GM12892 (cell line): ENCODE results near the gene FERMT1.
"Not testable (repeated sequence)": the region's sequence is repeated elsewhere in the genome, so short reads cannot be mapped to it uniquely, and the experiment has no call there.

Source experiments
- DNase-seq: peaks from one replicate; pipeline ENCODE4 v3.0.0; 2011; ENCODE audit not compliant: insufficient read length
- FAIRE-seq: peaks from 2 replicates; lab custom pipeline; 2011; peaks lifted over from hg19 to GRCh38; lab: Jason Lieb, UNC
- POLR2A ChIP-seq: IDR thresholded peaks from 2 replicates; pipeline ENCODE4 v1.6.1; 2011; ENCODE audit warnings: low read depth, low read length, control low read depth
- POLR2AphosphoS5 ChIP-seq: IDR thresholded peaks from 2 replicates; pipeline ENCODE4 v1.6.1; 2011; ENCODE audit warnings: low read depth, low read length, control low read depth
- TAF1 ChIP-seq: IDR thresholded peaks from 2 replicates; pipeline ENCODE4 v1.6.1; 2011; ENCODE audit warnings: low read depth, mild to moderate bottlenecking, control low read depth, low read length, borderline replicate concordance

The FERMT1 gene

DNA sequence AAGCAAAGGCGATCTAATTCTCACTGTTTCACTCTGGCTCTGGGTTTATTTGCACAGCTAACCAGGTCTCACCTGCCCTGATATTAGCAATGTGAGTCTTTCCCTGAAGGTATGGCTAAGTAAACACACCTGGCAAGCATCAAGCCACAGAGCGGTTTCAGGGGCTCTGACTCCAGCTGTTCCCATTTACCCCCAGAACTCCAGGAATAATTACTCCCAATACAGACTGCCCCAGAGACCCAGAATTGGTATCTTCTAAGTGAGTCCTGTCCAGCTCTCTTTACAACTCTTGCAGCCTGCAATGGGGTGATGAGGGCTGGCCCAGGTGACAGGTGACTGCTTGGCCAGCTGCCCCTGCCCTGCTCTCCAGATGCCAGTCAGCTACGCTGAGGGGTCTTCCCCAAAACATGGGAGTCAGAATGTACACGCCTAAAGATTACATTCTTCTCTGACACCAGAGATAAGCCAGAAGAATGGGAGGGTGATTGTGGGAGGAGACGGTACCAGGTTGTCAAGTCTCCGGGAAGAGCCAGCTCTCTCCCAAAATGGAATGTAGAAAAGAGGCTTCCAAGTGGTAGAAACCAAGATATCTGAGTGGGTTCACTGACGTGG is 64.0 kb downstream of the FERMT1 start:
- DNase-seq: no peak

DNA sequence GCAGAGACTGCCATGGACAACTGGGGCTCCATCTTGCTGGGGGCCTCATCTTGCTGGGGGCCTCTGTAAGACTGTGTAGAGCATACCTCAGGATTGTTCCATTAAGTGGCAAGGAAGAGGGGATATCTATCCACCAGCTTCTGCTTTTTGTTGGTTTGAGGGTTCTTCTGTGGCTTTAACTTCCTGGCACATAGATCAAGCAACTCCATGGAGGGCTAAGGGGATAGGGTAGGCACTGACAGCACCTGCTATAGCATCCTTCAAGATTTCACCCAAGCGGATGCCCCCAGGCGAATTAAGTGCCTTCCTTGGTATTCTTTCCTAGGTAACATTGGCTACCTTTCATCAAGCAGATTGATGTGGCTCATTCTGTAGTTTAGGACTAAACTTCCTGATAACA is 65.1 kb downstream of the FERMT1 start:
- FAIRE-seq (no peak), DNase-seq (no peak)
- TF ChIP-seq TAF1: no peak
- no peak for TF ChIP-seq POLR2A
- TF ChIP-seq POLR2AphosphoS5: no peak

More for the DNA sequence above, 64.0 kb downstream of the FERMT1 start:
- FAIRE-seq: no peak
- TF ChIP-seq POLR2AphosphoS5 (no peak), TAF1 (no peak), POLR2A (no peak)

- FAIRE-seq (no peak), DNase-seq (no peak)
- TF ChIP-seq POLR2AphosphoS5 (no peak), TAF1 (no peak), POLR2A (no peak)
Observed at GRCh38 chr20:6057139-6057538, 65.7 kb downstream of the FERMT1 start.

DNA sequence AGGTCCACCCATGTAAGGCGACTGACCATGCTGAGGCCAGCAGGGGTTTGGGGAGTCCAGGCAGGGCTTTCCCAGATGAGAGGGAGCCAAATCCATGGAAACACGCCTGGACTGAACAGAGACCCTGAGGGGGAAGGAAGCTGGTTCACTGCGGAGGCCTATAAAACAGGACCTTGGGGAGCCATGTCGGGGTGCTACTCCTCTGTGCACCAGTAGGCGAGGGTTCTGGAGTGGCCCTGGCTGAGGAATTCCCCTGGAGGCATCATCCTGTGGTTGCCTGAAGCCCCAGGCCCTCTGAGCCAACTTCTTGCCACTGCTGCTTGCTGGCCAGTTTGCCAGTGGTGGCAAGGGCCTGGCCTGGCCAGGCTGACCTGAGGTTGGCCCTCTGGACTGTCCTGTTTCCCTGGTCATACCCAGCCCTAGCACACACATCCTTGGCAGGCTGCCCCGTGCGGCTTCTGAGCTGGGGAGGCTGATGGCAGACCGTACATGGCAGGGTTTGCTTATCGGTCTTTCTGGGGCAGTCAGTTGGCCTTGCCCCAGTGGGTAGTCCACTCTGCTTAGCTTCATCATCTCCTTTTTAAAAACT is 66.8 kb downstream of the FERMT1 start:
- FAIRE-seq: no peak
- TF ChIP-seq POLR2AphosphoS5 (no peak), TAF1 (no peak), POLR2A (no peak)
- no peak for DNase-seq

GRCh38 chr20:6055161-6055783 is 67.6 kb downstream of the FERMT1 start:
- FAIRE-seq (no peak), DNase-seq (no peak)
- TF ChIP-seq POLR2A (no peak), POLR2AphosphoS5 (no peak), TAF1 (no peak)

- not testable (repeated sequence) for FAIRE-seq, DNase-seq
Observed at GRCh38 chr20:6054689-6055051, 68.2 kb downstream of the FERMT1 start.

GRCh38 chr20:6053776-6054688 is 68.8 kb downstream of the FERMT1 start, which contains the start of gene LRRN4:
TSS of gene LRRN4 (minus strand) at chr20:6054060. CDS start at chr20:6052799, 1,261 bp downstream.
- DNase-seq (no peak), FAIRE-seq (no peak)
- no peak for TF ChIP-seq TAF1
- TF ChIP-seq POLR2A: no peak
- TF ChIP-seq POLR2AphosphoS5: no peak

GRCh38 chr20:6053064-6053775 is 69.6 kb downstream of the FERMT1 start:
- TF ChIP-seq TAF1 (no peak), POLR2A (no peak), POLR2AphosphoS5 (no peak)
- DNase-seq (no peak), FAIRE-seq (no peak)

- TF ChIP-seq TAF1 (no peak), POLR2AphosphoS5 (no peak), POLR2A (no peak)
- FAIRE-seq (no peak), DNase-seq (no peak)
Observed at GRCh38 chr20:6051505-6051904, 71.3 kb downstream of the FERMT1 start.

DNA sequence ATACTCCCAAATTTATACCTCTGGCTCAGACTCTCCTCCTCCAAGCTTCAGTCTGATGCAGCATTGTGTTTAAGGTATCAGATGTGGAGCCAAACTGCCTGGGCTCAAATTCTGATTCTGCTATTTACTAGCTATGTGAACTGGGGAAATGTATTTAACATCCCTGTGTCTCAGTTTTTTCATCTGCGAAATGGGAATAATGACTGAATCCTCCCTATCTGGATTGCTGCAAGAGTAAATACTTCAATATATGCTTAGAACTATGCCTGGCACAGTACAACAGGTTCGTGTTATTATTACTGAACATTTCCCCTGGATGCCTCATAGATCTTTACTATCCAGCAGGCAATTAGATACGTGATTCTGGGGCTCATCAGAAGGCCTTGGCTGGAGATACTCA is 74.4 kb downstream of the FERMT1 start:
- FAIRE-seq: no peak
- no peak for TF ChIP-seq POLR2A
- TF ChIP-seq TAF1: no peak
- TF ChIP-seq POLR2AphosphoS5: no peak

DNA sequence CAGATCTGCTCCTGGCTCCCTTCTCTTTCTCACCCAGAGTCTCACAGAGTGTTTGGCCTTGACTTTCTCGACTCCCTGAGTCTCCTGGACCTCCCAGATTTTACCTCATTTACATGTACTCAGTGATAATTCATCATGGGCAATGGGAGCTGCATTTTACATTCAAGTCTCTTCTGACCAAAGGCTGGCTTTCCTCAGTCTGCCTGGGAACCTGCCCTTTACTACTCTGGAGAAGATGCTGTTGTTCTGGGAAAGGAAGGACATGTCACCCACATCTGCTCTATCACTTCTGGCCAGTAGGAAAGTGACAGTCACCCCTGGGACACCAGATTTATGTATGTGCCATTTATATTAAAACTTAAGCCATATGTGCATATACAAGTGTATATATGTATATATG is 76.4 kb downstream of the FERMT1 start:
- TF ChIP-seq TAF1 (no peak), POLR2A (no peak), POLR2AphosphoS5 (no peak)
- DNase-seq (no peak), FAIRE-seq (no peak)

More for the DNA sequence above, 74.4 kb downstream of the FERMT1 start:
- DNase-seq: no peak
